NK-92 (cell line): ENCODE results near the gene SH3BP5L.
"Not testable (repeated sequence)": the region's sequence is repeated elsewhere in the genome, so short reads cannot be mapped to it uniquely, and the experiment has no call there.

ENCODE experiments used
- DNase-seq: peaks from one replicate; lab custom pipeline; 2025; ENCODE audit not compliant: unreplicated experiment; lab: John Stamatoyannopoulos, UW

The SH3BP5L gene

DNA sequence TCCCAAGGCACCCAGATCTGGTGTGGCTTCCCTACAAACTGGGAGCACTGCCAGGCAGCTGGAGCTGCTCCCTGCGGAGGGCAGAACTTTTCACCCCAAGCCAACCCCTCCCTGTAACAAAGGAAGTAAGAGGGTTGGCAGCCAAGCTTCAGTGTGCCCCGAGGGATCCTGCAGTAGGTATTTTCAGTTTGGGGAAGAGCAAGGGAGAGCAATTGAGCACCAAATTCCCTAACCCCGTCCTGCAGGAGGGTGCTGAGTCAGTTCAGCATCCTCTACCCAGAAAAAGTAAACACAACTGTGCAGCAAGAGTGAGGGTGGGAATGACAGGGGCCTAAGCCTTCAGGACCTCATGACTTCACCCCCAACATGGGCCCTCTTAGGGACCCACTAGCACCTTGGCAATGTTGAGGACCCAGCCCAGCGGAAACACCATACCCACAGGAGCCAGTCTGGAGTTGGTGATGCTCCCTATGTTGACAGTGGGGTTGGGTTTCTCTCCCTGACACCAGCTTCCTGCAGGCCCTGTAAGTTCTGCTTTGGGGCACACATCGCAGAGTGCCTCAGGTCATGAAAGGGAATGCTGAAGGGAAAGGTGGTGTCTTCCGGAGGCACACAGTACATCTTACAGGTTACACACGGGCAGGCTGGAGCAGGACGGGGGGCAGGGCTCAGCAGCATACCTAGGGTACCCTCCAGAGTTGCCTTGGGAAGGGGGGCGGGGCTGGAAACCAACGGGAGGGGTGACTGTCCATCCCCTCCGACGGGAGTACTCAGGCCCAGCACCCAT is 14.8 kb downstream of the SH3BP5L start:
- DNase-seq: no peak

DNA sequence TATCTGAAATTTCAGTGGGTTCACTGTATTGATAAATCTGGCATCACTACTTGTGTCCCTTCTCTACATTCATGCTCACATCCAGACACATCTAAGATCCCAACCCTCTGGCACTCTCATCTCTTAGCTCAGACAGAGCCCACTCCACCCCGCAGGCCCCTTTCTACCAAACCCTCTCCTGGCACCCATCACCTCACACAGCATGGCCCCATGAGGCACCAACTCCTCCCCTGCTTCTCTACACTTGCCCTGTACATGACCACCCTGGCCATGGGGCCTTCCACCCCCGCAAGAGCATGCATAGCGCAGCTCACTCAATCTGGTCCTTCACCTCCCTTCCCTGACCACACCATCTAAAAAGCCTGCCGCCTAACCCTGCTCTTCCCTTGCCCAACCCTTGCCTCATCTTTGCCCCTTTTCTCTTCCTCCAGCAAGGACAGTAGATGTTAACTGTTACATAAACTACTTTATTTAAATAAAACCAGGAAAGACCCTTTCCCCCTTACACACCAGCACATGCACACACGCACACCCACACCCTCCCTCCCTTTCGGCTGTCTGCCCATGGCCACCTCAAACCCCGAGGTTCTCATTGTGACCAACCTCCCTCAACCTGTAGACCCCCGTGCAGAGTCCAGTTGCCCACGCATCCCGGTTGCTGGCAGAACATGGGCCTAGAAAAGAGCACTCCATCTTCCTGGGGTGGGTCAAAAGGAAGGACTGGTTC is 15.6 kb downstream of the SH3BP5L start:
- no peak for DNase-seq

DNA sequence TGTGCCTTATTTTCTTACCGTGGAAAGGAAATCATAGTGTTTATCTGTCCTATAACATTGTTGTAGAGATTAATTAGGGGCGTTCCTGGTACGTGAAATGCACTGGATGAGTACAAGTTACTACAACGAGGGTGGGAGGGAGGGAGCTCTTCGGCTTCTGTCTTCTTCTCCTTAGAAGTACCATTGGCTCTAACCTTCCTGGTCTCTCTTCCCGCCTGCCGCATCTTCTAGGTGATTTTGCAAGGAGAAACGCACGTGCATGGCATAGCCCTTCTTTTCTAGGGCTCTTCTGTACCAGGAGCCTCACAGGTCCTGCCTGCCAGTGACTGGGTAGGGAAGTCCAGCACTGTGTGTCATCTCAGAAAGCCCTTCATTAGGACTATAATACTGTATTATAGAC is 16.8 kb downstream of the SH3BP5L start:
- no peak for DNase-seq

DNA sequence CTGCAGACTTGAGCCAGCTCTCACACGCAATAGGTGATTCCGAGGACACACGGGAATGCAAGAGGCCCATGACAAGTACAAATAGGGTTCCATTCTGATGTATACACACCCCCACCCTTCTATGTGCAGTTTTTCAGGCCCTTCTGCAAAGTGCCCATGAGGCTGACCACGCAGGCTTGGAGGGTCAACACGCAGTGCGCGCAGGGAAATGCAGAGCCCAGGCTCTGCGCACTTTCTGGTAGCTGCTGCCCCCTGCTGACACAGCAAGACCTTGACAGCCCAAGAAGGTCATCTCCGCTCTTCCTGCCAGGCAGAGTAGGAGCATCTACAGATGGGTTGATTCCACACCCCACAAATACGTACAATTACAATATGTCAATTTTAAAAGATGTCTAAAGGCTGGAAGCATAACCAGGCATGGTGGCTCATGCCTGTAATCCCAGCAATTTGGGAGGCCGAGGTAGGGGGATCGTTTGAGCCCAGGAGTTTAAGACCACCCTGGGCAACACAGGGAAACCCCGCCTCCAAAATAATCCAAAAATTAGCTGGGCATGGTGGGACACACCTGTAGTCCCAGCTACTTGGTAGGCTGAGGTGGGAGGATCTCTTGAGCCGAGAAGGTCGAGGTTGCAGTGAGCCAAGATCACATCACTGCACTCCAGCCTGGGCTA is 18.5 kb downstream of the SH3BP5L start:
- no peak for DNase-seq

DNA sequence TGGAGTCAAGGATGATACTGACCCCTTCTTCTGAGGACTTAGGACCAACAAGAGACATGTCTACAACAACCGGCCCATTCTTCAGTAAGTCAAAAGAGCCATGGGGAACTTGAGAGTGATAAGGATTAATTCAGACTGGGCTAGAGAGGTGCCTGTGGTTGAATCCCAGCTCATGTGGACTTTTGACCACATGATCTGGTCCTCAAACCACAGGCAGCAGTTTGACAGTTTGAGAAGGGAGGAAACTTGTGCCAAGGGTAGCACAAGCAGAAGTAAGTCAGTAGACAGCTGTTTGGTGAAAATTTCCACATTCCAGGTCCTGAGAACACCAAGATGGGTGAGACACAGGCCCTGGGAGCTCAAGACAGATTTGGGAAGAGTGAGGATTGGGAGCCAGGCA is 19.8 kb downstream of the SH3BP5L start:
- DNase-seq: no peak

DNA sequence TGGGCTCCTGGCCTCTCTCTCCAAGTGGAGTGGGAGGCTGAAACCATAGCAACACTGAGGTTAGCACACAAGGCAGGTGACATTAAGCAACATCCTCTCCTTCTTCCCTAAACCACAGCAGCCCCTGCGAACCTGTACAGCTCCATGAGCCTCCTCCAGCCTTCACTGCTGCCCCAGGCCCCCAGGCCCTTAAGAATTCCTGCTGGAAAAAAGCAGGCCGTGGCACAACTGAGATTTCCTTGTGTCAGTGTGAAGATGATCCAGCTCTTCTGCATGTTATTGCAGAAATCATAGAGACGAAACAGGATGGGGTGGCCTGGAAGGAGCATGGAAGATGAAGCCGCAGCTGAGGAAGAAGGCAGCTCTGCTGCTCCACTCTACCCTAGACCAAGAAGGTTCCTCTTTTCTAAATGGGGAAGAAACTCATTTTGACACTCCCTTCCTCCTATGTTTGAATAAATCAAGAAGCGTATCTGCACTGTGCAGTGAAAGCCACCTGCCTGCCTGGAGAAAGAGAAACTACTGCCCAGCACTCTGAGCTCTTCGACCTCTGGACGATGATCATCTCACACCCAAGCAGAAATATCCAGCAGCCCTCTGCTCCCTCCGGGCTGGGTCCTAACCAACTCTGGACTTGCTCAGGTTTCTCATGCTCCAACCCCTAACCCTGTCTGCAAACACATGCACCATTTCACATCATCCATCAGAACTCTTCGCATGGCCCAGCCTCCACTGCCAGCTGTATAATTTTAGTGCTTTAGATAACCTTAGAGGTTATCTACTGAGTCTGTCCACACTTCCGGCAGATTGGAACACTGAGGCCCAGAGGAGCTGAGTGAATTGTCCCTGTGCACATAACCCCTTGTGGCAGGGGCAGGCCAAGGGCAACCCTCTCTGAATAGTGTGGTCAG is 20.7 kb downstream of the SH3BP5L start:
- DNase-seq: no peak

DNA sequence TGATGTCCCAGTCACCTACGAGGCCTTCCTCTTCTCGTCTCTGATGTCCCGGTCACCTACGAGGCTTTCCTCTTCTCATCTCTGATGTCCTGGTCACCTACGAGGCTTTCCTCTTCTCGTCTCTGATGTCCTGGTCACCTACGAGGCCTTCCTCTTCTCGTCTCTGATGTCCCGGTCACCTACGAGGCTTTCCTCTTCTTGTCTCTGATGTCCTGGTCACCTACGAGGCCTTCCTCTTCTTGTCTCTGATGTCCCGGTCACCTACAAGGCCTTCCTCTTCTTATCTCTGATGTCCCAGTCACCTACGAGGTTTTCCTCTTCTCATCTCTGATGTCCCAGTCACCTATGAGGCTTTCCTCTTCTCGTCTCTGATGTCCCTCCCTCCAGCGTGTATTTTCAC is 22.2 kb downstream of the SH3BP5L start:
- not testable (repeated sequence) for DNase-seq

DNA sequence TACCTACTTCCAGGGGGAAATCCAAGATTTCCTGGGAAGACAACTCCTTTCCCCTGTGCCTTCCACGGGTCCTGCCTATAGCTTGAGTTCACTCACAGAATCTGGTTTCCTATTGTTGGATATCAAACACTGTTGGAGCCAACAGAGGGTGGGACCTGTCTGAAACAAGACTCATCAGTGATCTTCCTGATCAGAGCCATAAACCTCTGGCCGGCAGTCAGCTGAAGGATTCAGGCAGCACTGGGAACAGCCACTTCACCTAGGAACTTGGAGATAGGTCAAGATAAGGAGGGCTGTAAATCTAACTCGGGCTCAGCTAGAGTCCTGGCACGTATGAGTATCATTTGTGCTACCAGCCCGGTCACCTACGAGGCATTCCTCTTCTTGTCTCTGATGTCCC is 23.3 kb downstream of the SH3BP5L start:
- no peak for DNase-seq

DNA sequence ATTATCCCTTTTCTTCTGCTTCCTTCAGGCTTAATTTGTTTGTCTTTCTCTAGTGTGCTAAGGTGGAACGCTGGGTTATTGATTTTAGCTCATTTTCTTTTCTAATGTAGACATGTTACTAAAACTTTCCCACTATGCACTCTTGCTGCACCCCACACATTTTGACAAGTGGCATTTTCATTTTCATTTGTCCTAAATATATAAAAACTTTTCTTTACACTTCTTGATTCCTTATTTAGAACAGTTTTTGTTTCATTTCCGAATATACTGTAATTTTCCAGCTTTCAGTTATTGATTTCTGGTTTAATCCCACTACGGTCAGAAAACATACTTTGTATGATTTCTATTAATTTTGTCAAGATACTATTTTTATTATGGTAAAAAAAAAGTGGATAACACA is 25.3 kb downstream of the SH3BP5L start:
- DNase-seq: no peak

DNA sequence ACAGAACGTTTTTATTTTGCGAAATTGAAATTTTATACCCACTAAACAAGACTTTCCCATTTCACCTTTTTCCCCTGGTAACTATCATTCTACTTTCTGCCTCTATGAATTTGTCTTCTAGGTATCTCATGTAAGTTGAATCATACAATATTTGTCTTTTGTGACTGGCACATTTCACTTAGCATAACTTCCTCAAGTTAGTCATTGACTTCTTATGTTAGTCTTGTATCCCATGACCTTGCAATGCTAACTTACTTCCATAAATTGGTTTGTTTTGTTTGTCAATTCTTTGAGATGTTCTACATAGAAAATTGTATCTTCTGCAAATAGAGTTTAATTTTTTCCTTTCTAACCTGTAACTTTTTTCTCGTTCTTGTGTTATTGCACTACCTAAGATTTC is 26.9 kb downstream of the SH3BP5L start:
- no peak for DNase-seq

DNA sequence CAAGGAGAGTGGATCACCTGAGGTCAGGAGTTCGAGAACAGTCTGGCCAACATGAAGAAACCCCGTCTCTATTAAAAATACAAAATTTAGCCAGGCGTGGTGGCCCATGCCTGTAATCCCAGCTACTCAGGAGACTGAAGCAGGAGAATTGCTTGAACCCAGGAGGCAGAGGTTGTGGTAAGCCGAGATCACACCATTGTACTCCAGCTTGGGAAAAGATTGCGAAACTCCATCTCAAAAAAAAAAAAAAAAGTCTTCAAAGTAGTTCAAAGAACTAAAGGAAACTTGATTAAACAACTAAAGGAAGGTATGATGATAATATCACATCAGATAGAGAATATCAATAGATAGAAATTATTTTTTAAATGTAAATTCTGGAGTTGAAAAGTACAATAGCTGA is 31.1 kb downstream of the SH3BP5L start:
- not testable (repeated sequence) for DNase-seq

DNA sequence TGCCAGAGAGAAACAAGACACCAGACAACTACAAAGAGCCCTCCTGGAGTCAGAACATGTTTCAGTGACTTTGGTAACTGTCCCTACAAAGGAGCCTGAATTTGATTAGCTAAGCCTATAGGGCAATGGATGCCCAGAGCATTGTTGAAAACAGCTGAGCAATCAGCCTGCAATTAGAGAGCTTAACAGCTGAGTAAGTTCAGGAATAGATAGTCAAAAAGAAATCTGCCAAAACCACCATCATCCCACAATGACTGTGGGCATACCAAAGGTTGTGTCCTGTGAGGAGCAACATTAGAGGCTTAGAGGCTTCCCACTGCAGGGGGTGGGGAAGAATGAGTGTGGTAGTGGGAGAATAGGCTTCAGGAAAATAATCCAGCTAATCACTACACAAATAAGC is 32.1 kb downstream of the SH3BP5L start:
- no peak for DNase-seq

DNA sequence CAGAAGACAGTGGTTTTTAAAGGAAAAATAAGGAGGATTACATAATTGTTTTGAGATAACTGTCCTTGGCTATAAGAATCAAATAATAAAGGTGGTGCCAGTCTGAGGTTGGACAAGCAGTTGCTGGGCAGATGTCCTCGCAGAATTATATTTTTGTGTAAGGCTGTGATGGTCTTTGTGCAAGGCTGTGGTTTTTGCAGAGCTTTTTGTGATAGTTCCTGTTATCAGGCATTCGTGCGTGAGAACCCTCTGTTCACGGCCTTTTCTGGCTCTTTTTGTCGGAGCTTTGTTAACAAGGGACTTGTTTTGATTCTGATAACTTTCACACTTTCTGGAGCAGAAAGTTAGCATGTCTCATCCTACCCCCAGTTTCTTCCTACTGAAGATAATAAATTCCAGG is 33.4 kb downstream of the SH3BP5L start:
- no peak for DNase-seq

DNA sequence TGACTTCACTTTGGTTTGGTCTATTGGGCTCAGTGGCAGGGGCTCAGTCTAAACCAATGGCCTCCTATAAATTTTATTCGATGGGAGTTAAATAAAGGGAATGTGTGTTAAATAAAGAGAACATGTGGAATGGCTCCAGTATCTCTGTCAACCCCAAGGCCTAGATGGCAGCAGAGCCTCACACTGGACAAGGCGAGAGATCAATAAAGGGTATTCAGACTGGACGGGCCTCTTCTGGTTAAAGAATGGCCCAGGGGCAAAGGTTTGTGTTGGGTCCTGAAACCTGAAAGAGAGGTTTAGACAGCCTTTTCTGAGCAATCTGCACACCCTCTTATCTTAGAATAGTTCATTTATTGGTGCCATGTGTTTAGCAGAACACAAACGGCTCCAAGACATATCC is 34.7 kb downstream of the SH3BP5L start:
- no peak for DNase-seq

DNA sequence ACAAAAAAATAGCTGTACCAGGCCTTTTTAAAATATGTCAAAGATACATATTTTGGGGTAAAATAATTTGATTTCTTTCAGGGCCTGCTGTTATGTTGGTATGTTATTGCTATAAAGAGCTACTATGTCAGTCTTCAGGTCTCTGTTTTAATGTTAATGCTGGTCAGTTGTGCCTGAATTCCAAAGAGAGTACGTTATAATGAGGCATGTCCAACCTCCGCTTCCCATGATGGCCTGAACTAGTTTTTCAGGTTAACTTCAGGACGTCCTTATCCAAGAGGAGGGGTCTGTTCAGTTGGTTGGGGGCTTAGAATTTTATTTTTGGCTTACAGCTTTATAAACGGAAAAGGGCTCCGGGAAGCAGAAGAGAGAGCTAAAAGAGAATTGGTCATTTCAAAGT is 35.3 kb downstream of the SH3BP5L start:
- DNase-seq: no peak

DNA sequence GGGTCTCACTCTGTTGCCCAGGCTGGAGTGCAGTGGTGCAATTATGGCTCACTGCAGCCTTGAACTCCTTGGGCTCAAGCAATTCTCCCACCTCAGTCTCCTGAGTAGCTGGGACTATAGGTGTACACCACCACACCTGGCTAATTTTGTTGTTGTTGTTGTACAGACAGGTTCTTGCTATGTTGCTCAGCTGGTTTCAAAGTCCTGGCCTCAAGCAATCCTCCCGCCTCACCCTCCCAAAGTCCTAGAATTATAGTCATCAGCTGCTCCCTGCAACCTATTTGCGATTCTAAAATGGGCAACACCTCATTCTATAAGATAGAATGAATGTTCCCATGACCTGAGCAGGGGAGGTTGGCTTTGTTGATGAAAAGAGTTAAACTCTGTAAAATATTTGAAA is 36.4 kb downstream of the SH3BP5L start:
- DNase-seq: not testable (repeated sequence)

DNA sequence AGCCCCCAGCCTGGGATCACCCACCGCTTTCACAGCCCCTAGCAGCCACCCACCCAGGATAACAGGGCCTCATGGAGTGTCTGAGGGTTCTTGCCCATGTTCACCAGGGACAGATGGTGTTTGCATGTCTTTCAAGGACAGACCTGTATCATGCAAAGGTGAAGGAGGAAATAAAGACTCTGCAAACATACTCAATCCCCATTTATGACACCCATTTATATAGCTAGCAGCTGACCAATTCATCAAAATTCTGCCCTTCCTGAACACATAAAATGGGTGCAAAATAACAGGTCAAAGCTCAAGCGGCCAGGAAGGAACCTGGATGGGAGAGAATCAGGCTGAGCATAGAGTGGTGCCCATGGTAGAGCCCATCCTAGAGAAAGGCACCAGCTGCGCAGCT is 37.4 kb downstream of the SH3BP5L start:
- DNase-seq: no peak

DNA sequence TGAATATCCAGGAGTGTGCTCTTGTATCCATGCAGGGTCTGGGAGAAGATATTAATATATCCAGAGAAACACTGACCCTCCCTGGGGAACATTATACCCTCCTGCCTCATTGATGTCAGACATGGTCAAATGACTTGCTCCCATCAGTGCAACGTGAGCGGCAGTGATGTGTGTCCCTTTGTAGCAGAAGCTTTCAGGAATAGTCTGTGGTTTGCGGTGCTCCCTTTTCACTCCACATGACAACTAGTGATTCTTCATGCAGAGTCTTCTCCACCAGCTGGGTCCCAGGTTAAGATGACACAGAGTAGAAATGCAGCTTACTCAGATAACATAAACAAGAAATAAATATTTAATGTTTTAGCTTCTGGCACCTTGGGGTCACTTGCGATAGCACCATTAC is 38.3 kb downstream of the SH3BP5L start:
- DNase-seq: no peak

DNA sequence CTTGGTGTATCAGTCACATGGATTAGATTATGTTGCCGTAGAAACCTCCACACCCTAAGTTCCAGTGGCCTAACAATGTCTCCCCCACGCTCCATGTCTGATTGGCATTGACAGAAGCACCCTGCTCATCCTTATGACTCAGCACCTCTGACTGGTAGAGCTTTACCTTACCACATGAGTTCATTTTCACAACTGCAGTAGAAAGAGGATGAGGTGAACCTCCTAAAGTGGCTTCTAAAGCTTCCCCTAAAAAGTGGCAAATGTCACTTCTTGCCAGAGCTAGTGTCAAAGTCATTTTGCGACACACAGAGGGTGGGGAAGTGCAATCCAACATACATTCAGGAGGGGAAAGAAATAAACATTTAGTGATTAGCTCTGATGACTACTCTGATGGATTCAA is 39.6 kb downstream of the SH3BP5L start:
- no peak for DNase-seq

DNA sequence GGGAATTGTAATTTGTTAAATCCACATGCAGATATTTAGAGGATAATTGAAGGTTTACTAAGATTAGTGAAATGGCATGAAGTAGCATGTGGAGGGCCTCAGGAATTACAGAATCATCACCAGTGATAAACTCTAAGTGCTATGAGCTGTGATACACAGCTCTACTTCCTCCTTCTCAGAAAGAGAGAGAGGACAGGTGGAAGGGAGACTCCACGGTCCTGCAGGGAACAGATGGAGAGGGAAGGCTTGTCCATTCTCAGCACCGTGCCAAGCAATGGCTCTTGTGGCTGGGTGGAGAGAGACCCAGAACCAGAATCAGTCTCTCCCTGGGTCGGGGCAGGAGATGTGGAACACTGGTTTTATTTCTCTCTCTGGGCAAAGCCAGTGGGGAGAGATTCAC is 42.3 kb downstream of the SH3BP5L start:
- DNase-seq: no peak
